GM23338 (cell line): ENCODE measurements around the gene CREB3L4. TPM values are rescaled to one million over a fixed set of nuclear protein-coding genes. Genes with fewer than 3 reads are reported as not detected.
"Not testable (repeated sequence)": the region's sequence is repeated elsewhere in the genome, so short reads cannot be mapped to it uniquely, and the experiment has no call there.

Experiments used
- ATAC-seq: fragments of 200-7000 bp; cut with Tn5 transposase; 3 replicates; pipeline ENCODE4 v1.9.1; 2020
- DNase-seq: peaks from one replicate; pipeline ENCODE4 v3.0.0-alpha.2; 2015; ENCODE audit warnings: low spot score
- H2AFZ ChIP-seq: fragments of 200-600 bp; sonication (generic); 2 replicates; pipeline ENCODE4 v1.8.0; 2016; ENCODE audit warnings: antibody characterized with exemption, mild to moderate bottlenecking, moderate library complexity
- H3F3A ChIP-seq: fragments of 200-600 bp; sonication (generic); replicated peaks from 2 replicates; pipeline ENCODE4 v1.8.0; 2017; ENCODE audit warnings: antibody characterized with exemption, mixed run types, low read depth
- H3K27ac ChIP-seq: fragments of 200-600 bp; sonication (generic); 2 replicates; pipeline ENCODE4 v1.6.1; 2016; ENCODE audit warnings: low read depth
- H3K27me3 ChIP-seq: fragments of 200-600 bp; sonication (generic); 2 replicates; pipeline ENCODE4 v1.8.0; 2016; ENCODE audit warnings: mild to moderate bottlenecking, mixed run types, moderate library complexity; ENCODE audit not compliant: insufficient read depth
- H3K36me3 ChIP-seq: fragments of 200-600 bp; sonication (generic); 2 replicates; pipeline ENCODE4 v1.8.0; 2016; ENCODE audit warnings: mild to moderate bottlenecking; ENCODE audit not compliant: insufficient read depth
- H3K4me1 ChIP-seq: fragments of 200-600 bp; sonication (generic); 2 replicates; pipeline ENCODE4 v1.8.0; 2016; ENCODE audit warnings: mild to moderate bottlenecking, moderate library complexity; ENCODE audit not compliant: insufficient read depth
- H3K4me2 ChIP-seq: fragments of 200-600 bp; sonication (generic); 2 replicates; pipeline ENCODE4 v1.7.1; 2017; ENCODE audit warnings: mixed run types
- H3K4me3 ChIP-seq: fragments of 200-600 bp; sonication (generic); 2 replicates; pipeline ENCODE4 v1.6.1; 2016; ENCODE audit warnings: mixed run types
- H3K79me2 ChIP-seq: fragments of 200-600 bp; sonication (generic); replicated peaks from 2 replicates; pipeline ENCODE4 v1.8.0; 2017; ENCODE audit warnings: mild to moderate bottlenecking; ENCODE audit not compliant: insufficient read depth
- H3K9me2 ChIP-seq: fragments of 200-600 bp; sonication (generic); 2 replicates; pipeline ENCODE4 v1.8.0; 2017; ENCODE audit not compliant: insufficient read depth
- H4K20me1 ChIP-seq: fragments of 200-600 bp; sonication (generic); replicated peaks from 2 replicates; pipeline ENCODE4 v1.8.0; 2017; ENCODE audit warnings: mild to moderate bottlenecking; ENCODE audit not compliant: insufficient read depth
- H3K27ac Mint-ChIP-seq: 2 replicates; pipeline ENCODE4 v1.8.0; 2020; ENCODE audit warnings: inconsistent platforms, mild to moderate bottlenecking, moderate library complexity, mixed read lengths
- H3K27me3 Mint-ChIP-seq: 3 replicates; pipeline ENCODE4 v1.8.0; 2022; ENCODE audit warnings: low read depth, mild to moderate bottlenecking, moderate library complexity, mixed read lengths, inconsistent platforms; ENCODE audit not compliant: insufficient read depth, poor library complexity
- H3K36me3 Mint-ChIP-seq: 3 replicates; pipeline ENCODE4 v1.8.0; 2021; ENCODE audit warnings: low read depth, mild to moderate bottlenecking, inconsistent platforms, moderate library complexity, mixed read lengths
- H3K4me1 Mint-ChIP-seq: 3 replicates; pipeline ENCODE4 v1.8.0; 2020; ENCODE audit warnings: mild to moderate bottlenecking, inconsistent platforms, mixed read lengths
- H3K4me3 Mint-ChIP-seq: 3 replicates; pipeline ENCODE4 v1.8.0; 2021; ENCODE audit warnings: moderate library complexity, mild to moderate bottlenecking, inconsistent platforms, mixed read lengths
- H3K9me3 Mint-ChIP-seq: 3 replicates; pipeline ENCODE4 v1.8.0; 2020; ENCODE audit warnings: moderate library complexity, mild to moderate bottlenecking, inconsistent platforms, mixed read lengths
- EZH2phosphoT487 ChIP-seq: fragments of 200-600 bp; sonication (generic); IDR thresholded peaks from one replicate; pipeline ENCODE4 v1.8.1; 2018; ENCODE audit warnings: antibody characterized with exemption; ENCODE audit not compliant: unreplicated experiment
- STAT1 ChIP-seq: IDR thresholded peaks from one replicate; pipeline ENCODE4 v1.6.1; 2016; ENCODE audit warnings: antibody characterized with exemption; ENCODE audit not compliant: unreplicated experiment
- polyA plus RNA-seq: library from polyadenylated mRNA; unstranded; fragments of >200 nt; fragmentation: Nextera tagmentation; extraction: Ambion mirVana; gene quantifications from 2 replicates; pipeline ENCODE4 v1.2.1, GENCODE V29; 2016
- total RNA-seq: library from RNA; depleted of rRNA; stranded (reverse); fragments of >200 nt; shearing (Covaris generic); gene quantifications from 2 replicates; pipeline ENCODE4 v1.2.3, GENCODE V29; 2014
- TF ChIP-seq, protein P1 (sequence below): IDR thresholded peaks from one replicate; pipeline ENCODE4 v1.6.1; 2018; ENCODE audit warnings: antibody characterized with exemption; ENCODE audit not compliant: unreplicated experiment
- TF ChIP-seq, protein P2 (sequence below), 2 experiments: fragments of 200-600 bp in 1 of 2; sonication (generic) in 1 of 2; conservative IDR thresholded peaks; 2 replicates each; pipeline versions ENCODE4 v1.5.1 to v1.6.1; 2016 to 2017; ENCODE audit warnings: antibody characterized with exemption in 2 of 2, low read depth in 2 of 2, mild to moderate bottlenecking in 2 of 2, moderate library complexity in 1 of 2

CREB3L4 gene
- total and polyA plus RNA-seq, 2 experiments from 2014 or later = 19.3 to 26.8 TPM

DNA sequence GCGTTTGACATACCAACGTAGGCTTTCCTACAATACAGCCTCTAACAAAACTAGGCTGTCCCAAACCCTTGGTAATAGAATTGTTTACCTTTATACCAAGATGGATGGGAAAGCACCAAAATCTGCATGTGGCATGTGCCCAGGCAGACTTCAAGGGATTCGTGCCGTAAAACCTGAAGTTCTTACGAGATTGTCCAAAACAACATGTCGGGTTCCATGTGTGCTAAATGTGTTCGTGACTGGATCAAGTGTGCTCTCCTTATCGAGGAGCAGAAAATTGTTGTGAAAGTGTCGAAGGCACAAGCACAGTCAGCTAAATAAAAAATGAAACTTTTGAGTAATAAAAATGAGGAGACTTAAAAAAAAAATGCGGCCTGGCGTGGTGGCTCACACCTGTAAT, 27.9 kb downstream of the CREB3L4 start:
- peaks cover 17% of the 10 kb centered on the region for H3K27me3 Mint-ChIP-seq
- H3K9me3 Mint-ChIP-seq = peaks cover 8% of the 10 kb centered on the region; the same call in 2 of the 3 replicates
- DNase-seq (no peak), ATAC-seq (no peak)
- H3K36me3 Mint-ChIP-seq = peaks cover 58% of the 10 kb centered on the region
- Histone ChIP-seq H2AFZ (no peak overlapping the region), H3F3A (peaks cover 42% of the 10 kb centered on the region), H4K20me1 (peaks cover 27% of the 10 kb centered on the region), H3K36me3 (peaks cover 38% of the 10 kb centered on the region), H3K4me3 (no peak overlapping the region), H3K4me2 (no peak overlapping the region), H3K27me3 (no peaks in the 10 kb centered on the region), H3K79me2 (peaks cover 23% of the 10 kb centered on the region), H3K9me2 (no peaks in the 10 kb centered on the region), H3K27ac (0 out of 2 replicates have a peak overlapping the region, but pooled peaks have one; percentile 17), H3K4me1 (peaks cover 17% of the 10 kb centered on the region)
- H3K27ac Mint-ChIP-seq = no peak overlapping the region
- H3K4me1 Mint-ChIP-seq = peaks cover 15% of the 10 kb centered on the region
- H3K4me3 Mint-ChIP-seq = no peak overlapping the region
- TF ChIP-seq, protein P1, sequence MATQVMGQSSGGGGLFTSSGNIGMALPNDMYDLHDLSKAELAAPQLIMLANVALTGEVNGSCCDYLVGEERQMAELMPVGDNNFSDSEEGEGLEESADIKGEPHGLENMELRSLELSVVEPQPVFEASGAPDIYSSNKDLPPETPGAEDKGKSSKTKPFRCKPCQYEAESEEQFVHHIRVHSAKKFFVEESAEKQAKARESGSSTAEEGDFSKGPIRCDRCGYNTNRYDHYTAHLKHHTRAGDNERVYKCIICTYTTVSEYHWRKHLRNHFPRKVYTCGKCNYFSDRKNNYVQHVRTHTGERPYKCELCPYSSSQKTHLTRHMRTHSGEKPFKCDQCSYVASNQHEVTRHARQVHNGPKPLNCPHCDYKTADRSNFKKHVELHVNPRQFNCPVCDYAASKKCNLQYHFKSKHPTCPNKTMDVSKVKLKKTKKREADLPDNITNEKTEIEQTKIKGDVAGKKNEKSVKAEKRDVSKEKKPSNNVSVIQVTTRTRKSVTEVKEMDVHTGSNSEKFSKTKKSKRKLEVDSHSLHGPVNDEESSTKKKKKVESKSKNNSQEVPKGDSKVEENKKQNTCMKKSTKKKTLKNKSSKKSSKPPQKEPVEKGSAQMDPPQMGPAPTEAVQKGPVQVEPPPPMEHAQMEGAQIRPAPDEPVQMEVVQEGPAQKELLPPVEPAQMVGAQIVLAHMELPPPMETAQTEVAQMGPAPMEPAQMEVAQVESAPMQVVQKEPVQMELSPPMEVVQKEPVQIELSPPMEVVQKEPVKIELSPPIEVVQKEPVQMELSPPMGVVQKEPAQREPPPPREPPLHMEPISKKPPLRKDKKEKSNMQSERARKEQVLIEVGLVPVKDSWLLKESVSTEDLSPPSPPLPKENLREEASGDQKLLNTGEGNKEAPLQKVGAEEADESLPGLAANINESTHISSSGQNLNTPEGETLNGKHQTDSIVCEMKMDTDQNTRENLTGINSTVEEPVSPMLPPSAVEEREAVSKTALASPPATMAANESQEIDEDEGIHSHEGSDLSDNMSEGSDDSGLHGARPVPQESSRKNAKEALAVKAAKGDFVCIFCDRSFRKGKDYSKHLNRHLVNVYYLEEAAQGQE = no peak

DNA sequence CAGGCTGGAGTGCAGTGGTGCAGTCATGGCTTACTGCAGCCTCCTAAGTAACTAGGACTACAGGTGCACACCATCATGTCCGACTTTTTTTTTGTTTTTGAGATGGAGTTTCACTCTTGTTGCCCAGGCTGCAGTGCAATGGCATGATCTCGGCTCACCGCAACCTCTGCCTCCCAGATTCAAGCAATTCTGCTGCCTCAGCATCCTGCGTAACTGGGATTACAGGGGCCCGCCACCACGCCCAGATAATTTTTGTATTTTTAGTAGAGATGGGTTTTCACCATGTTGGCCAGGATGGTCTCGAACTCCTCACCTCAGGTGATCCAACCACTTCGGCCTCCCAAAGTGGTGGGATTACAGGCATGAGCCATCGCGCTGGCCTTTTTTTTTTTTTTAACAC, 29.2 kb downstream of the CREB3L4 start:
- not testable (repeated sequence) for H3K27ac Mint-ChIP-seq, H3K9me3 Mint-ChIP-seq, H3K4me2 ChIP-seq, DNase-seq, H2AFZ ChIP-seq, ATAC-seq, H3K4me3 ChIP-seq, H3K27me3 ChIP-seq, H3K9me2 ChIP-seq, H3K27me3 Mint-ChIP-seq, H3K4me1 Mint-ChIP-seq, H3K4me3 Mint-ChIP-seq, H3K4me1 ChIP-seq
- peaks cover 29% of the 10 kb centered on the region for H3K36me3 ChIP-seq
- peaks cover 33% of the 10 kb centered on the region for H3F3A ChIP-seq
- H4K20me1 ChIP-seq = peaks cover 17% of the 10 kb centered on the region
- H3K79me2 ChIP-seq = peaks cover 10% of the 10 kb centered on the region
- H3K36me3 Mint-ChIP-seq = peaks cover 45% of the 10 kb centered on the region
- H3K27ac ChIP-seq = 0 out of 2 replicates have a peak overlapping the region, but pooled peaks have one; percentile 23

DNA sequence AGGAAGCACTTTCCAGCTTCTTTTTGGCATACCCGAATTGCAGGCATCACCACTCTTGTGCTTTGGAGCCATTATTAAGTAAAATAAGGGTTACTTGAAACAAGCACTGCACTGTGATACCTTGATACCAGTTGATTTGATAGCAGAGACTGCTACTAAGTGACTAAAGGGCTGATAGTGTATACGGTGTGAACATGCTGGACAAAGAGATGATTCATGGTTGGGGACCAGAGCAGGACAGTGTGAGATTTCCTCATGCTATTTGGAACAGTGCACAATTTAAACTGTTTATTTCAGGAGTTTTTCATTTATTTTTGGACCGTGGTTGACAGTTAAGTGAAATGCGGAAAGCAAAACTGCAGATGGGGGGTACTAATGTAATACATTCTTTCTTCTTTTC, 32.7 kb downstream of the CREB3L4 start:
- Histone ChIP-seq H3F3A (peaks cover 5% of the 10 kb centered on the region; the same call in 1 of the 2 replicates), H3K4me2 (no peak overlapping the region), H2AFZ (no peak overlapping the region), H3K27me3 (no peaks in the 10 kb centered on the region), H3K27ac (no peak overlapping the region), H4K20me1 (no peaks in the 10 kb centered on the region), H3K9me2 (no peaks in the 10 kb centered on the region), H3K4me3 (no peak overlapping the region), H3K36me3 (no peaks in the 10 kb centered on the region; the same call in 1 of the 2 replicates), H3K4me1 (no peaks in the 10 kb centered on the region), H3K79me2 (no peaks in the 10 kb centered on the region)
- Mint-ChIP-seq H3K27ac (no peak overlapping the region), H3K27me3 (peaks cover 4% of the 10 kb centered on the region), H3K9me3 (peaks cover 4% of the 10 kb centered on the region; the same call in 2 of the 3 replicates), H3K36me3 (peaks cover 11% of the 10 kb centered on the region), H3K4me1 (no peaks in the 10 kb centered on the region), H3K4me3 (no peak overlapping the region)
- ATAC-seq = no peak
- no peak for DNase-seq
- TF ChIP-seq STAT1 (no peak), EZH2phosphoT487 (no peak)
- TF ChIP-seq, protein P2, sequence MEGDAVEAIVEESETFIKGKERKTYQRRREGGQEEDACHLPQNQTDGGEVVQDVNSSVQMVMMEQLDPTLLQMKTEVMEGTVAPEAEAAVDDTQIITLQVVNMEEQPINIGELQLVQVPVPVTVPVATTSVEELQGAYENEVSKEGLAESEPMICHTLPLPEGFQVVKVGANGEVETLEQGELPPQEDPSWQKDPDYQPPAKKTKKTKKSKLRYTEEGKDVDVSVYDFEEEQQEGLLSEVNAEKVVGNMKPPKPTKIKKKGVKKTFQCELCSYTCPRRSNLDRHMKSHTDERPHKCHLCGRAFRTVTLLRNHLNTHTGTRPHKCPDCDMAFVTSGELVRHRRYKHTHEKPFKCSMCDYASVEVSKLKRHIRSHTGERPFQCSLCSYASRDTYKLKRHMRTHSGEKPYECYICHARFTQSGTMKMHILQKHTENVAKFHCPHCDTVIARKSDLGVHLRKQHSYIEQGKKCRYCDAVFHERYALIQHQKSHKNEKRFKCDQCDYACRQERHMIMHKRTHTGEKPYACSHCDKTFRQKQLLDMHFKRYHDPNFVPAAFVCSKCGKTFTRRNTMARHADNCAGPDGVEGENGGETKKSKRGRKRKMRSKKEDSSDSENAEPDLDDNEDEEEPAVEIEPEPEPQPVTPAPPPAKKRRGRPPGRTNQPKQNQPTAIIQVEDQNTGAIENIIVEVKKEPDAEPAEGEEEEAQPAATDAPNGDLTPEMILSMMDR (conservative IDR thresholded peaks at IDR 0.05; ENCODE audit: low read depth in 2 of 2) = no peak
